ENCODE results near the gene FOXL2.

FOXL2 gene

GRCh38 chr3:138911621-138912020 lies 35.3 kb downstream of the FOXL2 start:
- no peak for TF ChIP-seq CTCF (IDR thresholded peaks at IDR 0.05; ENCODE audit: low read depth, low read length)
- no peak for DNase-seq (ENCODE audit: low read depth in 2 of 2)
- H3K4me3 ChIP-seq (replicated peaks in 1 of 2; ENCODE audit: low read depth in 2 of 2, low read length in 2 of 2) = no peak overlapping the region

GRCh38 chr3:138909904-138910303 lies 37.0 kb downstream of the FOXL2 start:
- TF ChIP-seq CTCF (IDR thresholded peaks at IDR 0.05; ENCODE audit: low read depth, low read length) = no peak
- no peak for DNase-seq (ENCODE audit: low read depth in 2 of 2)
- no peak overlapping the region for H3K4me3 ChIP-seq (replicated peaks in 1 of 2; ENCODE audit: low read depth in 2 of 2, low read length in 2 of 2)

- no peak overlapping the region for H3K4me3 ChIP-seq (replicated peaks in 1 of 2; ENCODE audit: low read depth in 2 of 2, low read length in 2 of 2)
- no peak for DNase-seq (ENCODE audit: low read depth in 2 of 2)
- no peak for TF ChIP-seq CTCF (IDR thresholded peaks at IDR 0.05; ENCODE audit: low read depth, low read length)
Measured at GRCh38 chr3:138908846-138909245, 38.1 kb downstream of the FOXL2 start.

- TF ChIP-seq CTCF (IDR thresholded peaks at IDR 0.05; ENCODE audit: low read depth, low read length) = no peak
- DNase-seq (ENCODE audit: low read depth in 2 of 2) = no peak
- no peak overlapping the region for H3K4me3 ChIP-seq (replicated peaks in 1 of 2; ENCODE audit: low read depth in 2 of 2, low read length in 2 of 2)
Measured at GRCh38 chr3:138907539-138907938, 39.4 kb downstream of the FOXL2 start.

GRCh38 chr3:138902171-138902570 lies 44.8 kb downstream of the FOXL2 start:
- no peak overlapping the region for H3K4me3 ChIP-seq (replicated peaks in 1 of 2; ENCODE audit: low read depth in 2 of 2, low read length in 2 of 2)
- DNase-seq (ENCODE audit: low read depth in 2 of 2) = no peak
- TF ChIP-seq CTCF (IDR thresholded peaks at IDR 0.05; ENCODE audit: low read depth, low read length) = no peak

- H3K4me3 ChIP-seq (replicated peaks in 1 of 2; ENCODE audit: low read depth in 2 of 2, low read length in 2 of 2) = no peak overlapping the region
- no peak for DNase-seq (ENCODE audit: low read depth in 2 of 2)
- no peak for TF ChIP-seq CTCF (IDR thresholded peaks at IDR 0.05; ENCODE audit: low read depth, low read length)
Measured at GRCh38 chr3:138901567-138901966, 45.4 kb downstream of the FOXL2 start.

GRCh38 chr3:138899351-138899991 lies 47.5 kb downstream of the FOXL2 start:
- no peak for TF ChIP-seq CTCF (IDR thresholded peaks at IDR 0.05; ENCODE audit: low read depth, low read length)
- no peak overlapping the region for H3K4me3 ChIP-seq (replicated peaks in 1 of 2; ENCODE audit: low read depth in 2 of 2, low read length in 2 of 2)
- DNase-seq (ENCODE audit: low read depth in 2 of 2) = no peak
